ENCODE results near the gene DALRD3. TPM values are rescaled to one million over a fixed set of nuclear protein-coding genes. Genes with fewer than 3 reads are reported as not detected.
"Not testable (repeated sequence)": the region's sequence is repeated elsewhere in the genome, so short reads cannot be mapped to it uniquely, and the experiment has no call there.

DALRD3 gene
- polyA plus RNA-seq, 1 donor, result 28.5 TPM

DNA sequence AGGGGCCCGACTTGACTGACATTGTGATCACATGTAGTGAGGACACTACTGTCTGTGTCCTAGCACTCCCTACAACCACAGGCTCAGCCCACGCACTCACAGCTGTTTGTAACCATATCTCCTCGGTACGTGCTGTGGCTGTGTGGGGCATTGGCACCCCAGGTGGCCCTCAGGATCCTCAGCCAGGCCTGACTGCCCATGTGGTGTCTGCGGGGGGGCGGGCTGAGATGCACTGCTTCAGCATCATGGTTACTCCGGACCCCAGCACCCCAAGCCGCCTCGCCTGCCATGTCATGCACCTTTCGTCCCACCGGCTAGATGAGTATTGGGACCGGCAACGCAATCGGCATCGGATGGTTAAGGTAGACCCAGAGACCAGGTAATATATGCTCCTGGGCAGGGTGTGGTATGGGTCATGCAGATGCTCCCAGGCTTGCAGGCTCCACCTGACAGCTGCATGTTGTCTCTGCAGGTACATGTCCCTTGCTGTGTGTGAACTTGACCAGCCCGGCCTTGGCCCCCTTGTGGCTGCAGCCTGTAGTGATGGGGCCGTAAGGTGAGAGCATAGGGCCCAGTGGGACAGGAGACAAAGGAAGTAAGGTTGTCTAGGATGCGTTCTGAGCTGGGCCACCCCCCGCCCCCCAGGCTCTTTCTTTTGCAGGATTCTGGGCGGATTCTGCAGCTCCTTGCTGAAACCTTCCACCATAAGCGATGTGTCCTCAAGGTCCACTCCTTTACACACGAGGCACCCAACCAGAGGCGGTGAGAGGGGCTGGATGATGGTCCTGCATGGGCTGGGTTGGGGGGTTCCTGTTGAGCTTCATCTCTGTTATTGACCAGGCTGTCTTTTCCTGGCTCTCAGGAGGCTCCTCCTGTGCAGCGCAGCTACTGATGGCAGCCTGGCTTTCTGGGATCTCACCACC, 4.4 kb downstream of the DALRD3 start:
- H3K4me1 ChIP-seq (ENCODE audit: control insufficient read depth, insufficient read depth, low read length), result peaks cover 9% of the 10 kb centered on the region
- H3K36me3 ChIP-seq (ENCODE audit: control insufficient read depth, insufficient read depth, low read length), result peaks cover 59% of the 10 kb centered on the region
- no peak overlapping the region for H3K4me3 ChIP-seq (ENCODE audit: low read length)
- peaks cover 3% of the 10 kb centered on the region for H3K9me3 ChIP-seq (ENCODE audit: control insufficient read depth, low read depth, low read length)
- H3K27ac ChIP-seq (ENCODE audit: low read length), result no peak overlapping the region
- WGBS (ENCODE audit: insufficient coverage, low lambda C conversion rate), result no CpG with 5 or more reads among the region's 24 CpGs
- no peaks in the 10 kb centered on the region for H3K27me3 ChIP-seq (ENCODE audit: control insufficient read depth, insufficient read depth, low read length)
- peak in 1 of 2 donors; percentile 41 for DNase-seq

DNA sequence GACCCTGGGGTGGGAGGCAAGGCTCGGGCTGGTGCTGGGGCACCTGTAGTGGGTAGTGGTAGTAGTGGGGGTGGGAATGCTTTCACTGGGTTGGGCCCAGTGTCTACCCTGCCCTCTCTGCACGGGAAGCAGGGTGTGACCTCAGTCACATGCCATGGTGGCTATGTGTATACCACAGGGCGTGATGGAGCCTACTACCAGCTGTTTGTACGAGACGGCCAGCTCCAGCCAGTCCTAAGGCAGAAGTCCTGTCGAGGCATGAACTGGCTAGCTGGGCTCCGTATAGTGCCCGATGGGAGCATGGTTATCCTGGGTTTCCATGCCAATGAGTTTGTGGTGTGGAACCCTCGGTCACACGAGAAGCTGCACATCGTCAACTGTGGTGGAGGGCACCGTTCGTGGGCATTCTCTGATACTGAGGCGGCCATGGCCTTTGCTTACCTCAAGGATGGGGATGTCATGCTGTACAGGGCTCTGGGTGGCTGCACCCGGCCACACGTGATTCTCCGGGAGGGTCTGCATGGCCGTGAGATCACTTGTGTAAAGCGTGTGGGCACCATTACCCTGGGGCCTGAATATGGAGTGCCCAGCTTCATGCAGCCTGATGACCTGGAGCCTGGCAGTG, 5.2 kb downstream of the DALRD3 start:
- Histone ChIP-seq H3K27me3 (ENCODE audit: control insufficient read depth, insufficient read depth, low read length) (no peaks in the 10 kb centered on the region), H3K9me3 (ENCODE audit: control insufficient read depth, low read depth, low read length) (peaks cover 3% of the 10 kb centered on the region), H3K27ac (ENCODE audit: low read length) (no peak overlapping the region), H3K4me3 (ENCODE audit: low read length) (no peak overlapping the region), H3K36me3 (ENCODE audit: control insufficient read depth, insufficient read depth, low read length) (peaks cover 59% of the 10 kb centered on the region), H3K4me1 (ENCODE audit: control insufficient read depth, insufficient read depth, low read length) (peaks cover 12% of the 10 kb centered on the region)
- no CpG with 5 or more reads among the region's 19 CpGs for WGBS (ENCODE audit: insufficient coverage, low lambda C conversion rate)
- DNase-seq, result no peak

GRCh38 chr3:49012441-49013017, 5.9 kb downstream of the DALRD3 start:
- peaks cover 13% of the 10 kb centered on the region for H3K4me1 ChIP-seq (ENCODE audit: control insufficient read depth, insufficient read depth, low read length)
- WGBS (ENCODE audit: insufficient coverage, low lambda C conversion rate), result no CpG with 5 or more reads among the region's 17 CpGs
- H3K36me3 ChIP-seq (ENCODE audit: control insufficient read depth, insufficient read depth, low read length), result peaks cover 59% of the 10 kb centered on the region
- H3K9me3 ChIP-seq (ENCODE audit: control insufficient read depth, low read depth, low read length), result no peaks in the 10 kb centered on the region
- no peak for DNase-seq
- H3K27me3 ChIP-seq (ENCODE audit: control insufficient read depth, insufficient read depth, low read length), result no peaks in the 10 kb centered on the region
- no peak overlapping the region for H3K4me3 ChIP-seq (ENCODE audit: low read length)
- H3K27ac ChIP-seq (ENCODE audit: low read length), result no peak overlapping the region

GRCh38 chr3:49009396-49009795, 9.0 kb downstream of the DALRD3 start:
- H3K4me3 ChIP-seq (ENCODE audit: low read length), result no peak overlapping the region
- H3K36me3 ChIP-seq (ENCODE audit: control insufficient read depth, insufficient read depth, low read length), result peaks cover 44% of the 10 kb centered on the region
- no peaks in the 10 kb centered on the region for H3K27me3 ChIP-seq (ENCODE audit: control insufficient read depth, insufficient read depth, low read length)
- DNase-seq, result no peak
- no peak overlapping the region for H3K27ac ChIP-seq (ENCODE audit: low read length)
- H3K9me3 ChIP-seq (ENCODE audit: control insufficient read depth, low read depth, low read length), result no peaks in the 10 kb centered on the region
- peaks cover 23% of the 10 kb centered on the region for H3K4me1 ChIP-seq (ENCODE audit: control insufficient read depth, insufficient read depth, low read length)
- WGBS (ENCODE audit: insufficient coverage, low lambda C conversion rate), result no CpG with 5 or more reads among the region's 3 CpGs

DNA sequence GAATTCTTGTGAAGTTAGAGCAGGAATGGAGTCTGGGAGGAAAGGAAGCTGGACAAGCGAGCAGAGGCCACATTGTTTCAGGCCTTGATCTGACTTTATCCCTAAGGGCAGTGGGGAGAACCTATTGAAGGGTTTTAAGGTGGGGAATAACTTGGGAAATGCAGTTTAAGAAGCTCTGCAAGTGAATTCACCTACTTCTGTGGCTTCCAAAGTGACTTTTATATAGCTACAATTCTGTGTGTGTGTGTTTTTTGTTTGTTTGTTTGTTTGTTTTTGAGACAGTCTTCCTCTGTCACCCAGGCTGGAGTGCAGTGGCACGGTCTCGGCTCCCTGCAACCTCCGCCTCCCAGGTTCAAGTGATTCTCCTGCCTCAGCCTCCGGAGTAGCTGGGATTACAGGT, 9.8 kb downstream of the DALRD3 start:
- H3K9me3 ChIP-seq (ENCODE audit: control insufficient read depth, low read depth, low read length); H3K4me3 ChIP-seq (ENCODE audit: low read length); H3K27me3 ChIP-seq (ENCODE audit: control insufficient read depth, insufficient read depth, low read length); H3K27ac ChIP-seq (ENCODE audit: low read length); DNase-seq: not testable (repeated sequence)
- no CpG with 5 or more reads among the region's 5 CpGs for WGBS (ENCODE audit: insufficient coverage, low lambda C conversion rate)
- Histone ChIP-seq H3K4me1 (ENCODE audit: control insufficient read depth, insufficient read depth, low read length) (peaks cover 23% of the 10 kb centered on the region), H3K36me3 (ENCODE audit: control insufficient read depth, insufficient read depth, low read length) (peaks cover 37% of the 10 kb centered on the region)

DNA sequence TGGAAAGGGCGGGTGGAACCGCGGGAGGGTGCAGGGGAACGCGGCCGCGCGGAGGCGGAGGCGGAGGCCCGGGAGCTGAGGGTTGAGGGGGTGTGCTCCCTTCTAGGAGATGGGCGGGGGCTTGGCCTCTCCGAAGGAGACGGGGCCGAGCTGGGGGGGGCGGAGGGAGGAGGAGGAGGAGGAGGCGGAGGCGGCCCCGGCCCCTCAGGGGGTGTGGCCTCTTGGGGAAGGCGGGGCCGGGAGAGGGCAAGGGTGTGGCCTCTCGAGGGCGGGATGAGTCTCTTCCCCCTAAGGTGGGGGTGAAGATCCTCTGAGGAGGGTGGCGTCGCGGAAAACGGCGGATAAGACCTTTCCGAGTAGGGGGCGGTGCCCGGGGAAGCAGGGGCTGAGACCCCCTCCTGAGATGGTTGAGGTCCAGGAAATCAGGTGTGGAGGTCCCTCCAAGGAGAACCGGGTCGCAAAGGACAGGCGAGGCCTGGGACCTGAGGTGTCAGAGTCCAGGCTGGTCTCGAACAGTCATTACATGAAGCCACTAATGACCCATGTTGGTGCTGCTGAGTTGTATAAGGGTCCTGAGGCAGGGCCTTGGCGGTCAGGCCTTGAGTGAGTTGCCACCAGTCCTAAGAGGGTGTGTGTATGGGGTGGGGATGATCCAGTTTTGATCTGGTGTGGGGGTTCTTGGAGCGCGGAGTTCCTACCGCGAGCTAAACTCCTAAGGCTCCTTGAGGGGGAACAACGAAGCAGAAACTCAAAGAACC, 10.4 kb downstream of the DALRD3 start:
- peaks cover 31% of the 10 kb centered on the region for H3K36me3 ChIP-seq (ENCODE audit: control insufficient read depth, insufficient read depth, low read length)

DNA sequence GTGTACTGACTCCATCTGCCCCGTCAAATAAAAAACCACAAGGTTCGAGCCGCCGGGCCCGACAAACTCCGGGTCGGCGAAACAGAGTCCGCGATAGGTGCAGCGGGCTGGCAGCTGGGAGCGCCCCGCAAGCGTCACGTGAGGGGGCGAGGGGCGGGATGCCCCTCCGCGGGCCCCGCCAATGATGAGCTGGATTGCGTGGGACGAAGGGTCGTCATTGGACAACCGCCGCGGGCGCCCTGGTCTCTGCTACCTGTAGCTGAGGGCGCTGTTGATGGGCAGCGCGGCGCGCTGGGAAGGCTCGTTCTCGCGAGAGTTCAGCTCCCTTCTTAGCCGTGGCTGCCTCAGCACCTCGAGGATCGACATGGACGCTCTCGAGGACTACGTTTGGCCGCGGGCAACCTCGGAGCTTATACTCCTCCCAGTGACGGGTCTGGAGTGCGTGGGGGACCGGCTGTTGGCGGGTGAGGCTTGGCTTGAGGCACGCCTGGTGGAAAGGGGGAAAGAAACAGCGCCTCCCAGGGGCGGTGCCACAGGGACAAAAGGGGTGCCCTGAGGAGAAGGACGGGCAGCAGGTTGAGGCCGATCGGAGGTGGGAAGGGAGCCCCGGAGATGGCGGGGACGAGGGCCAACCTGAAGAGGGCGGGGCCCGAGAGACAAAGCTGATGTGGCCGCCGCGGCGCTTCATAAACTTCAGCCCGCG, 11.2 kb downstream of the DALRD3 start, which contains the start of gene WDR6:
TSS of gene WDR6 (plus strand) at position 324 of the 703 bp plus-strand sequence. CDS start at position 365, 41 bp downstream.
- peaks cover 23% of the 10 kb centered on the region for H3K4me1 ChIP-seq (ENCODE audit: control insufficient read depth, insufficient read depth, low read length)
- peak; percentile 98 to 99 for DNase-seq
- WGBS (ENCODE audit: insufficient coverage, low lambda C conversion rate), result no CpG with 5 or more reads among the region's 65 CpGs
- peak within 1 kb of the TSS; percentile 87 for H3K4me3 ChIP-seq (ENCODE audit: low read length)
- peaks cover 28% of the 10 kb centered on the region for H3K36me3 ChIP-seq (ENCODE audit: control insufficient read depth, insufficient read depth, low read length)
- no peaks in the 10 kb centered on the region for H3K9me3 ChIP-seq (ENCODE audit: control insufficient read depth, low read depth, low read length)
- peak within 1 kb of the TSS; percentile 98 for H3K27ac ChIP-seq (ENCODE audit: low read length)
- H3K27me3 ChIP-seq (ENCODE audit: control insufficient read depth, insufficient read depth, low read length), result no peaks in the 10 kb centered on the region

More for the DNA sequence above, 10.4 kb downstream of the DALRD3 start:
- Histone ChIP-seq H3K4me3 (ENCODE audit: low read length) (peak overlapping the region; percentile 87), H3K27ac (ENCODE audit: low read length) (peak overlapping the region; percentile 98), H3K4me1 (ENCODE audit: control insufficient read depth, insufficient read depth, low read length) (peaks cover 23% of the 10 kb centered on the region), H3K9me3 (ENCODE audit: control insufficient read depth, low read depth, low read length) (no peaks in the 10 kb centered on the region), H3K27me3 (ENCODE audit: control insufficient read depth, insufficient read depth, low read length) (no peaks in the 10 kb centered on the region)
- peak; percentile 90 to 93 for DNase-seq
- WGBS (ENCODE audit: insufficient coverage, low lambda C conversion rate), result no CpG with 5 or more reads among the region's 41 CpGs

DNA sequence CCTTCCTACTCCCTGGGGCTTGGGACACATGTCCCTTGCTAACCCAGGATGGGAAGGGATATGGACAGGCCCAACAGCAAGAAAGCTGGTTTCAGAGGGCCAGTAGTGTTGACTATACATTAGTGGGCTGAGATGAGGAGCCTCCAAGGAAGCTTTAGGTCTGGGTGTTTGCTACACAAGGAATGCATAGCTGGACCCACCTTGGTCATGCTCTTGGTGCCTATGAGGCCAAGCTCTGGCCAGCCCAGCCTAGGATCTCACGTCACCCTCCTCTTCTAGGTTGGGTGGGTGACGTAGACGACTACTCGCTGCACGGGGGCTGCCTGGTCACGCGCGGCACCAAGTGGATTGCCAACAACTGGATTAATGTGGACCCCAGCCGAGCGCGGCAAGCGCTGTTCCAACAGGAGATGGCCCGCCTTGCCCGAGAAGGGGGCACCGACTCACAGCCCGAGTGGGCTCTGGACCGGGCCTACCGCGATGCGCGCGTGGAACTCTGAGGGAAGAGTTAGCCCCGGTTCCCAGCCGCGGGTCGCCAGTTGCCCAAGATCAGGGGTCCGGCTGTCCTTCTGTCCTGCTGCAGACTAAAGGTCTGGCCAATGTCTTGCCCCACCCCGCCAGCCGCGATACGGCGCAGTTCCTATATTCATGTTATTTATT, 11.8 kb downstream of the DALRD3 start:
- H3K36me3 ChIP-seq (ENCODE audit: control insufficient read depth, insufficient read depth, low read length), result peaks cover 27% of the 10 kb centered on the region
- DNase-seq, result peak in 1 of 2 donors; percentile 59
- H3K27ac ChIP-seq (ENCODE audit: low read length), result peak overlapping the region; percentile 98
- peaks cover 23% of the 10 kb centered on the region for H3K4me1 ChIP-seq (ENCODE audit: control insufficient read depth, insufficient read depth, low read length)
- no peaks in the 10 kb centered on the region for H3K9me3 ChIP-seq (ENCODE audit: control insufficient read depth, low read depth, low read length)
- H3K27me3 ChIP-seq (ENCODE audit: control insufficient read depth, insufficient read depth, low read length), result no peaks in the 10 kb centered on the region
- peak overlapping the region; percentile 87 for H3K4me3 ChIP-seq (ENCODE audit: low read length)
- no CpG with 5 or more reads among the region's 32 CpGs for WGBS (ENCODE audit: insufficient coverage, low lambda C conversion rate)

- Histone ChIP-seq H3K4me1 (ENCODE audit: control insufficient read depth, insufficient read depth, low read length) (peaks cover 25% of the 10 kb centered on the region), H3K4me3 (ENCODE audit: low read length) (peak overlapping the region; percentile 87), H3K9me3 (ENCODE audit: control insufficient read depth, low read depth, low read length) (no peaks in the 10 kb centered on the region), H3K27me3 (ENCODE audit: control insufficient read depth, insufficient read depth, low read length) (no peaks in the 10 kb centered on the region), H3K27ac (ENCODE audit: low read length) (peak overlapping the region; percentile 98), H3K36me3 (ENCODE audit: control insufficient read depth, insufficient read depth, low read length) (peaks cover 24% of the 10 kb centered on the region)
- WGBS (ENCODE audit: insufficient coverage, low lambda C conversion rate), result no CpG with 5 or more reads among the region's 5 CpGs
- DNase-seq, result no peak
These were observed 12.4 kb downstream of the DALRD3 start for GRCh38 chr3:49005998-49006397.
